ENCODE data around the gene RFWD3. TPM values are rescaled to one million over a fixed set of nuclear protein-coding genes. Genes with fewer than 3 reads are reported as not detected.
"Not testable (repeated sequence)": the region's sequence is repeated elsewhere in the genome, so short reads cannot be mapped to it uniquely, and the experiment has no call there.

The RFWD3 gene
- 37.5 and 44.9 TPM in 2 replicates for total RNA-seq (2014; rRNA removed; shearing (Covaris generic))

DNA sequence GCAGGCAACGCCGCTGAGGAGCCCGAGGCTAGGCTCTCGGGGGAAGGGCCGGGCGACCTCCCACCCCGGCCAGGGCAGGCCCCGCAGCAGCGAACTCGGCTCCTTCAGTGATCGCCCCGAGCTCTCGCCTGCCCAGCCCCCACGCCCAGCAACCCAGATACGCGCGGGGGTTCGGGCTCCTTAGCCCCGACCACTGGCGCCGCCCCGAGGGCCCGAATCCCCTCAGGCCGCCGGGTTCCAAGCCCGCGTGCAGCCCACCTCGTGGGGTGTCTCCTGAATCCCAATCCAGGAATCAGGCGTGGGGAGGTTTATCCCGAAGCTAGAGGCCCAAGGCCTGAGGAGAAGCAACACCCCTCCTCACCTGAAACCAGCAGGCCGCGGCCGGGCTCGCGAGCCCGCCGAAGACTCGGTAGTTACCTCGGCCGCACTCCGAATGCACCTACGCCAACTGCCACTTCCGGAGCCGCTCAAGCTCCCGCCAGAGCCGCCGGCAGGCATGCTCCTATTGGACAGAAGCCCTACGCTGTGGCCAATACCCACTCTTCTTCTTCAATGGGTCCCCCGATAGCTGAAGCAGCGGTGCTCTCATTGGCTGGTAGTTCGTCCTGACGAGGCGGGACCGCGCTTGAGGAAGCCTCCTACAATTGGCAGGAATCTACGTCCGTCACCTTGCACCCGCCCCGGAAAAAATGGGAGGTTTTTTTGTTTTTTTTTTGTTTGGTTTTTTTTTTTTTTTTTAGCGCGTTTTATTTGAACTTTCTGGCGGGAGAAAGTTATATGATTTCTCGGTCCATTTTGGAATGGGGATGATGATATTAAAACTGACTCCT, at the start of gene RFWD3:
TSS of gene RFWD3 (minus strand) at position 453 of the 830 bp plus-strand sequence. CDS start 5,428 bp downstream, outside the sequence.
- peak; percentile 98 for DNase-seq (ENCODE audit: low read depth)

DNA sequence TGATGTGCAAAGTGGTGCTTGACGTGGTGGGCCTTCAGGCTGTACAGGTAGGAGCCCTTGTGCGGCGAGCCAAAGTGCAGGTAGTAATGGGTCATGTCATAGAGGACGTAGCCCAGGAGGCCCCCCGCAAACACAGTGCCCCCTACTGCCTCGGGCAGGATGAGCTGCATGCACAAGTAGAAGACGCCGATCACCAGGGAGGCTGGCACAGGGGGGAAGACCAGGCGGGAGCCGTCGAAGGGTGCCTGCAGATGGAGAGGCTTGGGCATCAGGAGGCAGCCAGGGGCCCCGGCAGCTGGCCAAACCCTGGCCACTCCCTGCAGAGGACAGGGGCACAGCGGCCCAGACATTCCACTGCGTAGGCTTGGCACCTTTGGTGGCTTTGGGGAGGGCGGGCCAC, 49.7 kb upstream of the RFWD3 start:
- DNase-seq (ENCODE audit: low read depth) = no peak

DNA sequence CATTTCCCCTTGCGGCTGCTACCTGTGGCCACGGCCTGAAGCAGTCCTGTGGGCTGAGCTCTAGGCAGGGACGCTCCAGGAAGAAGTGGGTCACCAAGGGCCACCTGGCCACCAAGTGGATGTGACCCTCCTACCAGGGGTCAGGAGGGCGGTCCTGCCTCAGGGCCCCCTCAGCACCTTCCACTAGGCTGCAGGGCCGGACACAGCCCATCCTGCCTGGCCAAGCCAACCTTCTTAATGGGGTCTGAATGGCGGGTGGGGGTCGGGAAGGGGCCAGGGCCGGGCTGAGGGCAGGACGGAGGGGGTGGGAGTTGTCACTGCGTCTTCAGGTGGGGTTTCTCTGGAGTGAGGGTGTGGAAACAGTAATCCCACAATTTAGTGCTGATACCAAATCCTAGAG, 47.2 kb upstream of the RFWD3 start:
- DNase-seq (ENCODE audit: low read depth) = no peak

DNA sequence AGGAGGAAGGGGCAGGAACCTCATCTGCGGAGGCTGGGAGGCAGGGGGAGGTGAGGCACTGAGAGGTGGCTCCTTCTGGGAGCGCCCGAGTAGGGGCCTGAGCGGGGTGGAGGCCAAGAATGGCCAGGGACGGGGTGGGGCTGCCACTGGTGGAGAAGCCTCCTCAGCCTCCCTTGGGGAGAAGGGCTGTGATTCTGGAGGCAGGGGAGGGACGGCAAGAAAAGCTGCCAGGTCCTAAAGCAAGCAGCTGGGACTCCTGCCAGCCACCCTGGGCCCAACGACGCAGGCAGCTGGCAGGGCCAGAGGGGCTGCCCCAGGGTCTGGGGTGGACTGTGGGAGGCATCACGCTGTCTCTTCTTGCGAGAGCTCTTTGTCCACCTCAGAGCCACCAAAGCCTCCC, 46.6 kb upstream of the RFWD3 start:
- no peak for DNase-seq (ENCODE audit: low read depth)

- no peak for DNase-seq (ENCODE audit: low read depth)
Observed at GRCh38 chr16:74711938-74712337, 45.3 kb upstream of the RFWD3 start.

GRCh38 chr16:74710401-74710800, 43.7 kb upstream of the RFWD3 start:
- DNase-seq (ENCODE audit: low read depth) = no peak

GRCh38 chr16:74709441-74709877, 42.8 kb upstream of the RFWD3 start:
- peak; percentile 55 for DNase-seq (ENCODE audit: low read depth)

GRCh38 chr16:74700438-74701225, 34.0 kb upstream of the RFWD3 start, which contains the start of gene MLKL:
Gene MLKL, minus strand, starts transcription at chr16:74700862. Its CDS starts 5,105 bp downstream, at chr16:74695757.
- DNase-seq (ENCODE audit: low read depth) = peak; percentile 60

DNA sequence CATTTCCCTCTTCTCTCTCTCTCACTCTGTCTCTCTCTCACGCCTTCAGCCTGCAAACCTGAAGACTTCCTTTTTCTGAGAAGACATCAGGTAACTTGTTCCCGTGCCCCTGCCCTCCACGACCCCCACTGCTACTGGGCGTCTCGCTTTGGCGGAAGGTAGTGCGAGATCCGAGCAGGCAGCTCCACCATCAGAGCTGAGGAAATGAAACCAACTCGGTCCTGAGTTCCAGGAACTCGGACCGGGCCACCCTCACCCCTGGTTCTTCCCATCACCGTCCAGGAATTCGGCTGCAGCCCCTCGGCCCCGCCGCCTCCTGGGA, 33.4 kb upstream of the RFWD3 start:
- peak; percentile 27 for DNase-seq (ENCODE audit: low read depth)

- no peak for DNase-seq (ENCODE audit: low read depth)
Observed at GRCh38 chr16:74699666-74700065, 33.0 kb upstream of the RFWD3 start.

DNA sequence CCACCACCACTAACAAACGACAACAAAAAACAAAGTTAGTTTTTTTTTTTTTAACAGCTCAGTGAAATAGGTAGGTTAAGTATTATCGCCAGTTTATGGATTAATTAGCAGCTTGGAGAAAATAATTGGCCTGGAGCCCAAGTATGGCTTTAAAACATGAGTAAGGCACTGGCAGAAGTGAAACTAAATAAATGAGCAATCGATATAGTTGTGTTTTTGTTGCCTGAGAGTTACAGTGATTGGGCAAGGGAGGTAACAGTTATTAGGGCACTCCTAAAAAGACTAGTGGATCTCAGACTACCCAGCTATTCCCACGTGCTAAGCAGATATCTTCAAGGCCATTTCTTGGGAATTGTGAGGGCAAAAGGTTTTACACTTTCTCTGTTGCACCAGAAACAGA, 31.5 kb upstream of the RFWD3 start:
- no peak for DNase-seq (ENCODE audit: low read depth)

DNA sequence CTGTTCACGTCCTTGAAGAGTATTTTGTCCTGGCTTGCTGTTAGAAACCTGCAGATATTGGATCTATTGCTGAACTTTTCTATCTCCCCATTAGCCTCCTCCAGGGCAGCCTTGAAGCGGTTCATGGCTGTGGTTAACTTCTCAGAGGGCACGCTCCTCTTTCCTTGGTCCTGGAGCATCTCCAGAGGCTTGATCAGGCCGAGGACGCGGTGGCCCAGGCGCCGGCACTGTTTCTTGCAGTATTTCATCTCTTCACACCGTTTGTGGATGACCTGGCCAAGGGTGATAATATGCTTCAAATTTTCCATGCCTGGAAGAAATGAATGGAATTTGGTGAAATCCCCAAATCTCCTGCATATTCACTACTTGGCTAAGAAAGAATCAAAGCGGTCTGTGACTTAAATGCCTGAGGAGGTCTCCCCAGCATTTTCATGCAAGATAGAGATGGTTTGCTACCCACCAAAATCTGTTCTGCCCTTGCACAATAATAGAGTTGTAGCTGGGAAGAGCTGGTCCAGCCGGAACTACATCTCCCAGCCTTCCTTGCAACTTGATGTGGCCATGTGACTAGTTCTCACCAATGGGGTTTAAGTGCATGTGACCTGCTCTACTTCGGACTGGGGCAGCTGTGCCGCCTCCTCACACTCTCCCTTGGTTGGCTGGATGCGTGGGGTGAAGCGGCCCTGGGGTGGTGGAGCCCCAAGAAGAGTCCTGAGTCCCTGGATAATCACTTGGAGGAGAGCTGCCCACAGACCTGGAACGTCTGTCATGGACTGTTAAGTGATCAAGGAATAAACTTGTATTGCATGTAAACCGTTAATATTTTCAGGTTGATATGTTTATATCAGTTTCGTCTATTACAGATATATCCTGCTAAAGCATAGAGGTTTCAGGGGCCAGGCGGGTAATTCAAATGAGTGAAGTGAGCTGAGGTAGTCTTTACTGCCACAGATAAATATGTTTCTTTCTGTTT, 29.1 kb upstream of the RFWD3 start:
- DNase-seq (ENCODE audit: low read depth) = peak; percentile 91

DNA sequence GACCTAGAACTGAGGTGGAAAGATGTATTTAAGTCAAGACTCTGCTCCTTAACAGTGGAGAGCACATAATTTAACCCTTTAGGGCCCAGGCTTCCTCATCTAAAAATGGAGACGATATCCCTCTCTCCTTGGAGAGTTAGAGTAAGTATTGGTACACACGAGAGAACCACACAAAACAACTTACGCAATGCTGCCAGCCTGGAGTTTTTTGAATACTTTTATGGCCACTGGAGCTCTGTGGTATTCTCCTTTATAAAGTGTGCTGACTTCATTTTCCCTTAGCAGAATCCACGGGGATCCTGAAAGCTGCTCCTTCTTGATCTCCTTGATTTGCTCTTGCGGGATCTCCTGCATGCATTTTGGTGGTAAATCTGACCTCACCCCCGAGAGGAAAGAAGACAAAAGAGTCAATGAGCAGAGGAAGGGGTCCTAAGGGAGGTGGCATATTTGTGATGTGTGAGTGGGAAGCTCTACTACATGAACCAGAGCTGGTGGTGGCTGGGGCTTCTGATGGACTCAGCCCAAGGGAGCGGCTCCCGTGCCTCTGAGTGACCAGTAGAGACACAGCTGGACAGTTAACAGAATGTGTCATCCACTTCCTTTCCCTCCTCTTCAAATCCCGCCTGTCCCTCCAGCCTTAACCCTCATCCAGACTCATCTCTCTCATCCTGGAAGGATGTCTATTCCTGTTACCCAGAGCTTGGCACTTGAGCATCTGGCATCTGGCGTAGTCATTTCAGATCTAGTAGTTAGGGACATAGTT, 24.6 kb upstream of the RFWD3 start:
- DNase-seq (ENCODE audit: low read depth) = no peak

DNA sequence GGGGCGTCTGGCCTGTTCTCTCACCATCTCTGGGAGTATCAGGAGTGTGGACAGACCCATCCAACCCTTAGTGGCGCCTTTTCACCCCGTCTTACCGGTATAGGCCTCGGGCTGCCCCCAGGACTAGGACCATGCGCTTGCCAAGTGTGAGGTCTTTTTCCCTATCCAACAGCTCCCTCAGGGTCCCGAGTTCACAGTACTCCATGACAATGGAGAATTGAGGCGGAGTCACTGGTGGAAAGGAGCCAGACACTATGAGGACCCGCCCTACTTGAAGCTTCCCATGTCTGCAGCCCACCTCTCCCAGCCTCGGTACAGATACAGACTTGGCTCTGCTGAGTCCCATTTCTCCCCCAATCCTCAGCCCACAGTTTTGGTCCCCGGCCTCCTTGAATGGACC, 15.9 kb upstream of the RFWD3 start:
- DNase-seq (ENCODE audit: low read depth) = no peak

DNA sequence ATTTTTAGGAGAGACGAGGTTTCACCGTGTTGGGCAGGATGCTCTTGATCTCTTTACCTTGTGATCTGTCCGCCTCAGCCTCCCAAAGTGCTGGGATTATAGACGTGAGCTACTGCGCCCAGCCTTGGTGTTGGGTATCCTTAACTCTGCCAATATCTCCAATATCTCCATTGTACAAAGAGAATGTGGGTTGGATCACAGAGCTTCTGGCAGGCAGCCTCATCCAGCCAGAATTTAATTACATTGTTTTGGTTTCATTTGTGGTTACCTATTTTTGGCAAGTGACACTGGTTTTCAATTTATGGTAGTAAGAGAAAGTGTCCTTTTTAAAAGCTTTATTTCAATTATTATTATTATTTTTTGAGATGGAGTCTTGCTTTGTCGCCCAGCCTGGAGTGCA, 14.0 kb upstream of the RFWD3 start:
- no peak for DNase-seq (ENCODE audit: low read depth)

- no peak for DNase-seq (ENCODE audit: low read depth)
Observed at GRCh38 chr16:74679983-74680382, 13.3 kb upstream of the RFWD3 start.

DNA sequence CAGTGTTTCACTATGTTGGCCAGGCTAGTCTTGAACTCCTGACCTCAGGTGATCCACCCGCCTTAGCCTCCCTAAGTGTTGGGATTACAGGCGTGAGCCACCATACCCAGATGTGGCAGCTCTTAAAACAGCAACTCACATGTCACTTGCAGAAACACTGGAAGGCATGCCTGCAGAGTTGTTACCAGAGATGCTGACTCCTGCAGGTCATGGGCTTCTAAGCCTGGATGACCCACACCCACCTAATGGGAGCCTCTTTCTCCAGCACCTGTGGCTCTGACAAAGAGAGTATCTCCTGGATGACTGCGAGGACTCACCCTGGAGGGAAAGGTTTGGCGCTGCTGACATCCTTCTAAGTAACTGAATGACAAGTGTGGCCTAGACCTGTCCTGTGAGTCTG, 11.2 kb upstream of the RFWD3 start:
- no peak for DNase-seq (ENCODE audit: low read depth)

GRCh38 chr16:74673876-74674275, 7.2 kb upstream of the RFWD3 start:
- no peak for DNase-seq (ENCODE audit: low read depth)

- not testable (repeated sequence) for DNase-seq (ENCODE audit: low read depth)
Observed at GRCh38 chr16:74668877-74669276, 2.2 kb upstream of the RFWD3 start.

DNA sequence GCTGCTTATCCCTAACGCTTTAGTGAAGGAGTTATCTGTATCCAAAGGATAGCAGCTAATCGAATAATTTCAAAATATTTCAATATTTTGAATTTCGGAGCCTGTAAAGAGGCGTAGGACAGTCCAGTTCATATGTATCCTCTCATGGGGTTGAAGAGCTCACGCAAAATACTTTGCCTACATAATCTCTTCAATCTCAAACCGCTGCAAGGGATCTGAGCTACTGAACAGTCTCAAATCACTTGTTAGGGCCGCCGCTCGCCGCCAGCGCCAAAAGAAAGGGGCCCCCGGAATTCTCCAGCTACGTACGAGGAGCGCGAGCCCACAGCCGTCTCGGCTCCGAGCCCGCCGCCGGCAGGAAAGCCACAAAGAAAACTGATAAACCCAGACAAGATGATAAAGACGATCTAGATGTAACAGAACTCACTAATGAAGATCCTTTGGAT, 601 bp upstream of the RFWD3 start:
- peak; percentile 56 for DNase-seq (ENCODE audit: low read depth)

DNA sequence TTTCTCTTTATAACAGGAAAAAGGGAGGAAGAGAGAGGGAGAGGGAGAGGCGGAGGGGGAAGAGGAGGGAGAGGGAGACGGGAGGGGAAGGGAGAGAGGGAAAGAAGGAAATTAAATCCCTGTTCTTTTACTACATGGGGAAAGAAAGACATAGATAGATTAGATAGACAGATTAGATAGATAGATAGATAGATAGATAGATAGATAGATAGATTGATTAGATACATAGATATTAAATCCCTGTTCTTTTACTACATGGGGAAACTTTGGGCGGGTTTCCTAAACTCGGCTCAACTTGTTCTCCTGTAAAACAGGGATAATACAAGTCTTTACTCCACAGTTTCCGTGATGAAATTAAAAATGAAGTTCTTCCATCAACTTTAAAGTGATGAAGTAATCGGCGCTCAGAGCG, 661 bp downstream of the RFWD3 start:
- DNase-seq (ENCODE audit: low read depth) = no peak
